ENCODE data around the gene ZNF433.
"Not testable (repeated sequence)": the region's sequence is repeated elsewhere in the genome, so short reads cannot be mapped to it uniquely, and the experiment has no call there.

The ZNF433 gene

GRCh38 chr19:12035220-12036172 is at the start of gene ZNF433:
Gene ZNF433, minus strand, starts transcription at chr19:12035679. Its CDS starts 140 bp downstream, at chr19:12035539.
- DNase-seq, result peak; percentile 12 to 40

DNA sequence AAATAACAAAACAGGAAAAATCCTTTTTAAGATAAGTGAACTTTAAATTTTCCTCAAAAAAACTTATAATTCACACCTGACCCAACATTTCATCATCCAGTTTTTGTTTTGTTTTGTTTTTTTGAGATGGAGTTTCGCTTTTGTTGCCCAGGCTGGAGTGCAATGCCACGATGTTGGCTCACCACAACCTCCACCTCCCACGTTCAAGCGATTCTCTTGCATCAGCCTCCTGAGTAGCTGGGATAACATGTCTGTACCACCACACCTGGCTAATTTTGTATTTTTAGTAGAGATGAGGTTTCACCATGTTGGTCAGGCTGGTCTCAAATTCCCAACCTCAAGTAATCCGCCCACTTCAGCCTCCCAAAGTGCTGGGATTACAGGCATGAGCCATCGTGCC is 47.9 kb upstream of the ZNF433 start:
- DNase-seq, result not testable (repeated sequence)

DNA sequence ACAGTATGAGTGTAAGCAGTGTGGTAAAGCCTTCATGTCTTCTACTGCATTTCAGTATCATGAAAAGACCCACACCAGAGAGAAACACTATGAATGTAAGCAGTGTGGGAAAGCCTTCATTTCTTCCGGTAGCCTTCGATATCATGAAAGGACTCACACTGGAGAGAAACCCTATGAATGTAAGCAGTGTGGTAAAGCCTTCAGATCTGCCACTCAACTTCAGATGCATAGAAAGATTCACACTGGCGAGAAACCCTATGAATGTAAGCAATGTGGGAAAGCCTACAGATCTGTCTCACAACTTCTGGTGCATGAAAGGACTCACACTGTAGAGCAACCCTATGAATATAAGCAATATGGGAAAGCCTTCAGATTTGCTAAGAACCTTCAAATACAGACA is 41.9 kb upstream of the ZNF433 start:
- no peak for DNase-seq

DNA sequence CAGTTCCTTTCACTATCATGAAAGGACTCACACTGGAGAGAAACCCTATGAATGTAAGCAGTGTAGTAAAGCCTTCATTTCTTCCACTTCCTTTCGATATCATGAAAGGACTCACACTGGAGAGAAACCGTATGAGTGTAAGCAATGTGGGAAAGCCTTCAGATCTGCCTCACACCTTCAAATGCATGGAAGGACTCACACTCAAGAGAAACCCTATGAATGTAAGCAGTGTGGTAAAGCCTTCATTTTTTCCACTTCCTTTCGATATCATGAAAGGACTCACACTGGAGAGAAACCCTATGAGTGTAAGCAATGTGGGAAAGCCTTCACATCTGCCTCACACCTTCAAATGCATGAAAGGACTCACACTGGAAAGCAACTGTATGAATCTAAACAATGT is 40.9 kb upstream of the ZNF433 start:
- not testable (repeated sequence) for DNase-seq

DNA sequence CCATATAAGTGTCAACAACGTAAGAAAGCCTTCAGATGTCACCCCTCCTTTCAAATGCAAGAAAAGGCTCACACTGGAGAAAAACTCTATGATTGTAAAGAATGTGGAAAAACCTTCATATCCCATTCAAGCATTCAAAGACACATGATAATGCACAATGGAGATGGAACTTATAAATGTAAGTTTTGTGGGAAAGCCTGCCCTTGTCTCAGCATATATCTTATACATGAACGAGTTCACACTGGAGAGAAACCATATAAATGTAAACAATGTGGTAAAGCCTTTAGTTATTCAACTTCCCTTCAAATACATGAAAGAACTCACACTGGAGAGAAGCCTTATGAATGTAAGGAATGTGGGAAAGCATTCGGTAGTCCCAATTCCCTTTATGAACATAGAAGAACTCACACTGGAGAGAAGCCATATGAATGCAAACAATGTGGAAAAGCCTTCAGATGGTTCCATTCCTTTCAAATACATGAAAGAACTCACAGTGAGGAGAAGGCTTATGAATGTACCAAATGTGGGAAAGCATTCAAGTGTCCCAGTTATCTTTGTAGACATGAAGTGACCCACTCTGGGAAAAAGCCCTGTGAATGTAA is 40.2 kb upstream of the ZNF433 start:
- DNase-seq, result no peak

- peak; percentile 2 to 5 for DNase-seq
Measured at GRCh38 chr19:12064590-12065538, 29.4 kb upstream of the ZNF433 start, which contains the start of gene ZNF844. Gene ZNF844, plus strand, starts transcription at chr19:12064731. Its CDS starts 143 bp downstream, at chr19:12064874.

DNA sequence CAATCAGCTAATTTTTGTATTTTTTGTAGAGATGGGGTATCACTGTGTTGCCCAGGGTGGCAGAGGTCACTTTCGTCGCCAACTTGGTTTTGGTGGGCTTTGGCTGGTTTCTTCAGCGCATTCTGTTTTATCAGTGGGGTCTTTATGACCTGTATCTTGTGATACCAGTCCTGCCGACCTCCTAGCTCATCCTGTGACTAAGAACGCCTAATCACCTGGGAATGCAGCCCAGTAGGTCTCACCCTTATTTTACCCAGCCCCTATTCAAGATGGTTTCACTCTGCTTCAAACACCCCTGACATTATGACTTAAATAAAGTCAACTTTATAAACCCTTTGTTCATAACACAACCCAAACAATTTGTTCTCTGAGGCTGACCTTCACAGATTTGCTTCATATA is 20.3 kb upstream of the ZNF433 start:
- DNase-seq, result no peak

DNA sequence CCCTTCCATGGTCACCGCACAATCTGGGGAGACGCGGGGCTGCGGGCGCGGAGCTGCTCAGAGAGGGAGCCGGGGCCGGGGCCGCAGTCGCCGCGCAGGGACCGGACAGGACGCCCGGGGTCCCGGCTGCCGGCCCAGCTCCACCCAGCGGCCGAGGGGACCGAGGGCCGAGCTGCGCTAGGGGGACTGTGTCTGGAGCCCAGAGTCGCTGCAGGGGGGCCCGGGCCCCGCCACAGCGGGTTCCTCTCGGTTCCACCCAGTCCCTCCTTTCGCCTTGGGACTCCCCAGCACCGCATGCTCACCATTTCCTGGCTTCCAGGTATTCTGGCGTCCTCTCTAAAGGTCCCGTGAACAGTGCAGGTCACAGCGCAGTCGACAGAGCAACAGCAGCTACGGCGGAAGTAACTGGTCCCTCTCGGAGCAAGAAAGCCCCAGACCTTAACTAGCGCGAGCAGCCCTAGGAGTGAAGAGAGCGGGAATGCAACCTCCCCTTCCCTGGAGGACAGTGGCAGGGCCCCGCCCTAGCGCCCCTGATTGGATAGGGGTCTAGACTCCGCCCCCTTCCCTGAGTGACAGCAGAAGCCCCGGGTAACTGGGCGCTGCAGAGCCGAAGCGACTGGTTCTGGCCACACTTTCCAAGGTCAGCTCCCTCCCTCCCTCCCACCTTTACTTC is 17.2 kb upstream of the ZNF433 start, which contains the start of gene ZNF878:
TSS of gene ZNF878 (minus strand) at position 465 of the 673 bp plus-strand sequence. CDS start at position 305, 160 bp downstream.
- DNase-seq, result peak; percentile 19 to 64

GRCh38 chr19:12052091-12052496 is 16.6 kb upstream of the ZNF433 start:
- DNase-seq, result no peak

GRCh38 chr19:12047868-12048267 is 12.4 kb upstream of the ZNF433 start:
- DNase-seq, result no peak

DNA sequence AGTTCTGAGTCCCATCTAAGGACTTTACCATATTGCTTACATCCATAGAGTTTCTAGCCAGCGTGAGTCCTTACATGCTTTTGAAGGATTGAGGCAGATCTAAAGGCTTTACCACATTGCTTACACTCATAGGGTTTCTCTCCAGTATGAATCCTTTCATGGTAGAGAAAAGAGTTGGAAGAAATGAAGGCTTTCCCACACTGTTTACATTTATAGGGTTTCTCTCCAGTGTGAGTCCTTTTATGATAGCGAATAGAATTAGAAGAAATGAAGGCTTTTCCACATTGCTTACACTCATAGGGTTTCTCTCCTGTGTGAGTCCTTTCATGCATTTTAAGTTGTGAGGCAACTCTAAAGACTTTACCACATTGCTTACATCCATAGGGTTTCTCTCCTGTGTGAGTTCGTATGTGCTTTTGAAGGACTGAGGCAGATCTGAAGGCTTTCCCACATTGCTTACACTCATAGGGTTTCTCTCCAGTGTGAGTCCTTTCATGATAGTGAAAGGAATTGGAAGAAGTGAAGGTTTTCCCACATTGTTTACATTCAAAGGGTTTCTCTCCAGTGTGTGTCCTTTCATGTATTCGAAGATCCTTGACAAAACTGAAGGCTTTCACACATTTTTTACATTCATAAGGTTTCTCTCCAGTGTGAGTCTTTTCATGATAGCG is 8.4 kb upstream of the ZNF433 start:
- DNase-seq, result no peak

DNA sequence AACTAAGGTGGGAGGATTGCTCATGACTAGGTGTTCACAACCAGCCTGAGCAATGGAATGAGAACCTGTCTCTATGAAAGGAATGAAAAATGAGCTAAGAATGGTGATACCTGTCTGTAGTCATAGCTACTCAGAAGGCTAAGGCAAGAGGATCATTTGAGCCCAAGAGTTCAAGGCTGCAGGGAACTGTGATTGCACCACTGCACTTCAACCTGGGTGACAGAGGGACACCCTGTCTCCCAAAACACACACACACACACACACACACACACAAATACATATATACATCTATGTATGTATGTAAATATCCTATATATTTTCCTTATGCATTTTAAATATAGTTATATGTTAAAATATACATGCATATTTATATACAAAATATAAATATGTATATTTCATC is 7.4 kb upstream of the ZNF433 start:
- DNase-seq, result no peak

GRCh38 chr19:12034620-12035019 is 859 bp downstream of the ZNF433 start:
- no peak for DNase-seq

GRCh38 chr19:12034198-12034597 is 1.3 kb downstream of the ZNF433 start:
- DNase-seq, result no peak

GRCh38 chr19:12015753-12016116 is 19.7 kb downstream of the ZNF433 start:
- no peak for DNase-seq

GRCh38 chr19:12015015-12015752 is 20.3 kb downstream of the ZNF433 start:
- DNase-seq, result no peak

DNA sequence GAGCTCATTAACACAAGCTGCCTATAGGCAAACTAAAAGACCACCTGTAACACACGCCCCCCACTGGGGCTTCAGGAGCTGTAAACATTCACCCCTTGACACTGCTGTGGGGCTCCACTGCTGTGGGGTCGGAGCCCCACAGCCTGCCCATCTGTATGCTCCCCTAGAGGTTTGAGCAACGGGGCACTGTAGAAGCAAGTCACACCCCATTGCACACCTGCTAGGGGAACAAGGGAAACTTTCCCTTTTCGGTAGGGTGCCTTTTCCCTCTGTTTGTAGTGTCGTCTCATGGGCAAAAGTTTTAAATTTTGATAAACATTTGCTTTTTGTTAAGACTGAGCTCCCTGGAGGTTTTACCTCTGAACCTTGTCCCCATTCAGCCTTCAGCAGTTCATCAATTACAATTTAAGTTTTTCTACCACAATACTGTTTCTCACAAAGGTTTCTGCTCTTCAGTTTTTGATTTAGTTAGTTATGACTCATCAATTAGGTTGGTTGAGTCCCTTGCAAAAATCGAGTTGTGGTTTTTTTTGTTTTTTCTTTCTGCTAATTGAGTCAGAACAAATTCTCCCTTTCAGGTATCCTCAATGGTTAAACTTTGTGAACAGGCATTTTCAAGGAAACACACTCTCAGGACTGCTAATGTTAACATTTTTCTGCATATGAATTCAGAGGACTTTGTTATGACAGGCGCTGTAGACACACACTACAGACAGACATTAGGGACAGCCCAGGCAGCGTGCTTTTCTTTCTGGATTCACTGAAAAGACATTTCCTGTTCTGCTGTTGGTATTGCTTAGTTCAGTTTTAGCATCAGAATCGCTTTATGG is 35.1 kb downstream of the ZNF433 start:
- DNase-seq, result no peak

GRCh38 chr19:11995174-11995573 is 40.3 kb downstream of the ZNF433 start:
- DNase-seq, result no peak

DNA sequence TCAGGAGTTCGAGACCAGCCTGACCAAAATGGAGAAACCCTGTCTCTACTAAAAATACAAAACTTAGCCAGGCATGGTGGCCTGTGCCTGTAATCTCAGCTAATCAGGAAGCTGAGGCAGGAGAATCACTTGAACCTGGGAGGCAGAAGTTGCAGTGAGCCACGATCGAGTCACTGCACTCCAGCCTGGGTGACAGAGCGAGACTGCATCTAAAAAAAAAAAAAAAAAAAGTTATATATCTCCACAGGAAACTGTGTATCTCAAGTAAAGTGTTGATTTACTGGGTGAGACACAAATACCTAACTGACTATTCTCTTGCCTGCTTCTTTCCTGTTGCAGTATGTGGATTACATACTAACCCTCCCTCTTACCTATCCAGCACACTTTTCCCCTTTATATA is 43.6 kb downstream of the ZNF433 start:
- DNase-seq, result not testable (repeated sequence)

DNA sequence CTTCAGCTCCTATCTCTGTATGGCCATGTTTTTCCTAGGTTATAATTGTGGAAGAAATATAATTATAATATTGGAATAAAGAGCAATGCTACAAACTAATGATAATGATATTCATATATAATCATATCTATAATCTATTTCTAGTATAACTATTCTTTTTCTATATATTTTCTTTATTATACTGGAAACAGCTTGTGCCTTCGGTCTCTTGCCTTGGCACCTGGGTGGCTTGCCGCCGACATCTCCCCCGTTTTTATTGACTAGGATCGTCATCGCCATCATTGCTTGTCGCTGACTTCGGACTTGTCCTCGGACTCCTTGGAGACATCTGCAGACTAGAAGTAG is 46.4 kb downstream of the ZNF433 start:
- no peak for DNase-seq
